Chondrocyte (in vitro differentiated cells): Measurements from ENCODE around the gene MSI1. TPM values are rescaled to one million over a fixed set of nuclear protein-coding genes. Genes with fewer than 3 reads are reported as not detected.
A peak's percentile ranks its signal among the peaks of the same experiment; 100 is the strongest.

Source experiments
- DNase-seq: peaks from one replicate; pipeline ENCODE4 v3.0.0; 2021; ENCODE audit warnings: mixed read lengths, low spot score
- H3K27ac Mint-ChIP-seq: one replicate; pipeline ENCODE4 v1.8.0; 2021; ENCODE audit warnings: mild to moderate bottlenecking, moderate library complexity, mixed read lengths; ENCODE audit not compliant: unreplicated experiment
- H3K27me3 Mint-ChIP-seq: 2 replicates; pipeline ENCODE4 v1.8.0; 2021; ENCODE audit warnings: low read depth, mixed read lengths
- H3K36me3 Mint-ChIP-seq: 2 replicates; pipeline ENCODE4 v1.8.0; 2021; ENCODE audit warnings: low read depth, mixed read lengths
- H3K4me1 Mint-ChIP-seq: 2 replicates; pipeline ENCODE4 v1.8.0; 2021; ENCODE audit warnings: low read depth, mild to moderate bottlenecking, mixed read lengths
- H3K4me3 Mint-ChIP-seq: one replicate; pipeline ENCODE4 v1.8.0; 2021; ENCODE audit warnings: mild to moderate bottlenecking, moderate library complexity, mixed read lengths; ENCODE audit not compliant: unreplicated experiment
- H3K9me3 Mint-ChIP-seq: 2 replicates; pipeline ENCODE4 v1.8.0; 2021; ENCODE audit warnings: low read depth, mixed read lengths
- long read RNA-seq: library from polyadenylated mRNA; stranded (forward); transcript quantifications from one replicate; pipeline ENCODE4 v2.0.0, GENCODE V29; 2021
- total RNA-seq: library from RNA; stranded (reverse); gene quantifications from 3 replicates; pipeline ENCODE4 v1.2.1, GENCODE V29; 2021
- TF ChIP-seq, protein P1 (sequence below): fragments of 200-600 bp; sonication (generic); IDR thresholded peaks from 2 replicates; pipeline ENCODE4 v1.5.0; 2021; ENCODE audit warnings: antibody characterized with exemption, mild to moderate bottlenecking, moderate library complexity

MSI1 gene
- 2.5 to 2.8 TPM (median 2.6 TPM) in 3 replicates for total RNA-seq
- long read RNA-seq, partial matches to known transcripts, result 1 of 1 reads
- long read RNA-seq, other reads (novel, unspliced or antisense), result 0 of 1 reads

GRCh38 chr12:120368789-120369602, at the start of gene MSI1:
TSS of gene MSI1 (minus strand) at chr12:120369164. CDS start at chr12:120369091, 73 bp downstream.
- Mint-ChIP-seq H3K36me3 (no peaks in the 10 kb centered on the region), H3K4me3 (peak within 1 kb of the TSS; percentile 69), H3K27ac (no peak within 1 kb of the TSS), H3K4me1 (peaks cover 13% of the 10 kb centered on the region), H3K27me3 (peaks cover 39% of the 10 kb centered on the region), H3K9me3 (no peaks in the 10 kb centered on the region)
- TF ChIP-seq, protein P1, sequence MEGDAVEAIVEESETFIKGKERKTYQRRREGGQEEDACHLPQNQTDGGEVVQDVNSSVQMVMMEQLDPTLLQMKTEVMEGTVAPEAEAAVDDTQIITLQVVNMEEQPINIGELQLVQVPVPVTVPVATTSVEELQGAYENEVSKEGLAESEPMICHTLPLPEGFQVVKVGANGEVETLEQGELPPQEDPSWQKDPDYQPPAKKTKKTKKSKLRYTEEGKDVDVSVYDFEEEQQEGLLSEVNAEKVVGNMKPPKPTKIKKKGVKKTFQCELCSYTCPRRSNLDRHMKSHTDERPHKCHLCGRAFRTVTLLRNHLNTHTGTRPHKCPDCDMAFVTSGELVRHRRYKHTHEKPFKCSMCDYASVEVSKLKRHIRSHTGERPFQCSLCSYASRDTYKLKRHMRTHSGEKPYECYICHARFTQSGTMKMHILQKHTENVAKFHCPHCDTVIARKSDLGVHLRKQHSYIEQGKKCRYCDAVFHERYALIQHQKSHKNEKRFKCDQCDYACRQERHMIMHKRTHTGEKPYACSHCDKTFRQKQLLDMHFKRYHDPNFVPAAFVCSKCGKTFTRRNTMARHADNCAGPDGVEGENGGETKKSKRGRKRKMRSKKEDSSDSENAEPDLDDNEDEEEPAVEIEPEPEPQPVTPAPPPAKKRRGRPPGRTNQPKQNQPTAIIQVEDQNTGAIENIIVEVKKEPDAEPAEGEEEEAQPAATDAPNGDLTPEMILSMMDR, result no peak
- no peak for DNase-seq

- Mint-ChIP-seq H3K4me1 (no peaks in the 10 kb centered on the region), H3K9me3 (no peaks in the 10 kb centered on the region), H3K4me3 (no peak overlapping the region), H3K27ac (no peak overlapping the region), H3K27me3 (no peaks in the 10 kb centered on the region), H3K36me3 (no peaks in the 10 kb centered on the region)
- no peak for DNase-seq
- TF ChIP-seq, protein P1, result no peak
These were observed 49.1 kb upstream of the MSI1 start for GRCh38 chr12:120417917-120418580.

DNA sequence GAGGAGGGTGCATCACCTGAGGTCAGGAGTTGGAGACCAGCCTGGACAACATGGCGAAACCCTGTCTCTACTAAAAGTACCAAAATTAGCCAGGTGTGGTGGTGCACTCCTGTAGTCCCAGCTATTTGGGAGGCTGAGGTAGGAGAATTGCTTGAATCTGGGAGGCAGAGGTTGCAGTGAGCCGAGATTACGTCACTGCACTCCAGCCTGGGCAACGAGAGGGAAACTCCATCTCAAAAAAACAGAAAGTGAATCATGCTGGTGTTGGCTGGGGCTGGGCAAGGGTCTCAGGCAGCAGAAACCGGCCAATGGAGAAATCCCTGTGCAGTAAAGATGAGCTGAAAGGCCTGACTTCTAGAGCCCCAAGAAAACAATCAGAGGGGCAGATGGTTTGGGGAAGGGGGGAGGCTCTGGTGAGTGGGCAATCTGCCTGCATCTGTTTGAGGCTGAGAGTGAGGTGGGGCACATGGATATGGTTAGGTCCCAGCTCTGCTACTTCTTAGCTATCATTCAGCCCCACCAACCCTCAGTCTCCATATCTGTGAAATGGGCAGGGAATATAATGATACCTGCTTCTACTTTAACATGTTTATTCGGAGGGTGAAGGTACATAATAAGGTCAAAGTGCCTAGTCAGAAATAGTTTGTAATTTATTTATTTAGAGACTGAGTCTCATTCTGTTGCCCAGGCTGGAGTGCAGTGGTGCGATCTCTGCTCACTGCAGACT, 47.7 kb upstream of the MSI1 start:
- H3K27me3 Mint-ChIP-seq, result peaks cover 2% of the 10 kb centered on the region
- H3K36me3 Mint-ChIP-seq, result no peaks in the 10 kb centered on the region
- TF ChIP-seq, protein P1, result no peak
- H3K4me3 Mint-ChIP-seq, result no peak overlapping the region
- no peaks in the 10 kb centered on the region for H3K4me1 Mint-ChIP-seq
- no peaks in the 10 kb centered on the region for H3K9me3 Mint-ChIP-seq
- no peak for DNase-seq
- H3K27ac Mint-ChIP-seq, result no peak overlapping the region

GRCh38 chr12:120413901-120414695, 45.1 kb upstream of the MSI1 start:
- no peaks in the 10 kb centered on the region for H3K9me3 Mint-ChIP-seq
- H3K4me1 Mint-ChIP-seq, result no peaks in the 10 kb centered on the region
- TF ChIP-seq, protein P1, result no peak
- no peaks in the 10 kb centered on the region for H3K36me3 Mint-ChIP-seq
- no peak overlapping the region for H3K27ac Mint-ChIP-seq
- H3K27me3 Mint-ChIP-seq, result peaks cover 2% of the 10 kb centered on the region
- no peak overlapping the region for H3K4me3 Mint-ChIP-seq
- DNase-seq, result no peak
